SHP77 treated with DMSO at 0.1 percent for 48 hours (cell line): Measurements from ENCODE around the gene TNPO2.
"Not testable (repeated sequence)": the region's sequence is repeated elsewhere in the genome, so short reads cannot be mapped to it uniquely, and the experiment has no call there.

ENCODE experiments used
- DNase-seq: peaks from one replicate; lab custom pipeline; 2025; lab: John Stamatoyannopoulos, UW

The TNPO2 gene

DNA sequence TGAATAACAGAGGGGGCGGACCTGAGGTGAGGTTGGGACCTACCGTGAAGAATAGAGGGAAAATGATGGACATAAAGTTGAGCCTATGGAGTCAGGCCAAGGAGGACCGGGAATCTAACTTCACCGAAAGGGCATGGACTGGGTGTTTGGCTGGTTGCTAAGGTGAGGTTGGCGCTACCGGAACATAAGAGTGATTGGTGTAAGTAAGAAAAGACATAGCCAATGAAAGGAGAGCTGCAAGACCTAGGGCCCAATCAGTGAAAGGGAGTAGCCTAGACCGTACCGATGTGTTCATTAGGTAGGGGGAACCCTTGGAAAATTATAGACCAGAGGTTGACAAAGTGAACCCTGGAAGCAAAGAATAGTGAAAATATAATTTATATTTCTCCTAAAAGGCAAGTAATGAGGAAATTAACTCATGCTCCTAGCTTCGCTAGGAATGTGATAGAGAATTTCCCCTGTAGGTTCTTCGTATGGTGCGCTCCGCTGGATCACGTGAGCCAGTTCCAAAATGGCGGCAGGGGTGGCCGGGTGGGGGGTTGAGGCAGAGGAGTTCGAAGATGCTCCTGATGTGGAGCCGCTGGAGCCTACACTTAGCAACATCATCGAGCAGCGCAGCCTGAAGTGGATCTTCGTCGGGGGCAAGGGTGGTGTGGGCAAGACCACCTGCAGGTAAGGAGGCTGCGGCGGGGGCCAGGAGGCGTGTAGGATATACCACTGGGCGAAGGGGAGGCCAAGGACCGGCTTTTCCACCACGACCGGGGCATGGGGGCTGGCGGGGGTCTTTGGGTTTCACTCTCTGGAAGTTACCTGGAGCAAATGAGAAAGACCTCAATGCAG, 13.5 kb upstream of the TNPO2 start, which contains the start of gene GET3:
TSS of gene GET3 (plus strand) at position 503 of the 840 bp plus-strand sequence. CDS start at position 512, 9 bp downstream.
- DNase-seq: peak; percentile 100

GRCh38 chr19:12733369-12734214, 9.9 kb upstream of the TNPO2 start:
- no peak for DNase-seq

- no peak for DNase-seq
Observed at GRCh38 chr19:12731337-12731736, 7.6 kb upstream of the TNPO2 start.

- DNase-seq: no peak
Observed at GRCh38 chr19:12730064-12730463, 6.3 kb upstream of the TNPO2 start.

DNA sequence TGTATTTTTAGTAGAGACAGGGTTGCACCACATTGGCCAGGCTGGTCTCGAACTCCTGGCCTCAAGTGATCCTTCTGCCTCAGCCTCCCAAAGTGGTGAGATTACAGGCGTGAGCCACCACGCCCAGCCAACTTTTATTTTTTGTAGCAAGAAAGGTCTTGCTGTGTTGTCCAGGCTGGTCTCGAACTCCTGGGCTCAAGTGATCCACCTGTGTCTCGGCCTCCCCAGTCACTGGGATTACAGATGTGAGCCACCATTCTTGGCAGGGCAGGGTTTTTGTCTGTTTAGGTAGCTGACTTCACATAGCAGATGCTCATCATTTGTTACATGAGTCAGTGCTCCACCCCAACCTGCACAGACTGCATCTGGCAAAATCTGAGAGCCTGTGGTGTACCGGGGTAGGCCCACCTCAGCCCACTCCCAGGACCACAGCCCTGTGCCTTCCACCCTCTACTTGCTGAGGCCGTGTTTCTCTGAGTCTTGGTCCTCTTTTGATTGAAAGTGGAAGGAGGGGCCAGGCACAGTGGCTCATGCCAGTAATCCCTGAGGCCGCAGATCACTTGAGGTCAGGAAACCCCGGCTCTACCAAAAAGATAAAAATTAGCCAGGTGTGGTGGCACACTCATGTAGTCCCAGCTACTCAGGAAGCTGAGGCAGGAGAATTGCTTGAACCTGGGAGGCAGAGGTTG, 4.2 kb upstream of the TNPO2 start:
- DNase-seq: no peak

DNA sequence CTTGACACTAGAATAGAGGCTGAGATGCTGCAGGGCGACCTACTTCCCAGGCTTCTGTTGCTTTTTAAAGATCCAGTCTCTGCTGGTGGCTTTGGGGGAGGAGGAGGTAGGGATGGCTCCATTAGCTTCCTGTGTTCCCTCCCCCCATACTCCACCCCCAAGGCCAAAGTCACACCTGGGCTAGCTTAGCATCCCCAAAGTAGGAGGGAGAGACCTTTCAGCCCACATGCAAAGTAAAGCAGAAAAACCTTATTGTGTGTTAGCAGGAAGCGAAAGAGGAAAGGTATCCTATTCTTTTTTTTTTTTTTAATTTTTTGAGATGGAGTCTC, 3.2 kb upstream of the TNPO2 start:
- no peak for DNase-seq

- not testable (repeated sequence) for DNase-seq
Observed at GRCh38 chr19:12725612-12726011, 1.9 kb upstream of the TNPO2 start.

DNA sequence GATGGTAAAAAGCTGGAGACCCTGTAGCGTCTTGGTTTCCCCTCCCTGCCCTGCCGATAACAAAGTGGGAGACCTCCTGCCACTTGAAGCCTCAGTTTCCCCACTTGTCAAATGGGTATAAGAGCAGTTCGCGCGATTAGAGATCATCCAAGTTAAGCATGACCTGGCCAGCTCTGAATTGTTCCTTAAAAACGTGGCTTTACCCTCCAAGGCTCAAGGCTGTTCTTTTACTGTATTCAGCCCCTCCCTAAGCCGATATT, 421 bp downstream of the TNPO2 start:
- DNase-seq: no peak

DNA sequence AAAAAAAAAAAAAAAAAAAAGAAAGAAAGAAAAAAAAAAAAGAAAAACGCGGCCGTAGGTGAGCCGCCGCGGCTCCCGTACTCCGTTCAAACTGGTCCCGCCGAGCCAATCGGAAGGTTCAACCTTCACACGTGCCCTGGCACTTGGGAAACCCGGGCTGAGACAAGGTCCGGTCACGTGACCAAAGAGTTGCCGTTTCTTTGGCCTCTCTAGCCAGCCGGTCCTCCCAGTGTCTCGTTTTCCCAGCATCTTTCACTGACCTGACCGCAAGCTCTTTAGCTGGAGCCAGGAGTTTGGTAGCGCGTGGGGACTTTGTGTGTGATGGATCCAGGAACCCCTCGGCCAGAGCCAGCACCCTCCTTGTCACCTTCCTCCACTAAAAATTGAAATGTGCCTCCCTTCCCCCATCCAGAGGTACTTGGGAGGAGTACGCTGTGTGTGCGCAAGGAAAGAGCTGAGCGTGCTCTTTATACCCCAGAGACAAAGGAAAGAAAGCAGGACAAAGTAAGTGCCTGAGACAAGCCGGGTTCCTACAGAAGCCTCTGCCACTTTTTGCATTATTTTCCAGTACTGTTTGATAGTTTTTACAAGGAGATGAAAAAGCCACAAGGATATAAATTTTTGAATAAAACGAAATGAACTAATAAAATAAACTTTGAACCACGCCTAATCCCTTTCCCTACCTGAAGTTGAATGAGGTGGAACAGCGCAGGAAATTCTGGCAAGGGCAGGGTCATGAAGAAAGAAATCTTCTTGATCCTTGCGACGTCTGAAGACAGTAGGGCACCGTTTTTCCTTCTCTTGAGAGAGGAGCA, 959 bp downstream of the TNPO2 start:
- DNase-seq: peak; percentile 93

DNA sequence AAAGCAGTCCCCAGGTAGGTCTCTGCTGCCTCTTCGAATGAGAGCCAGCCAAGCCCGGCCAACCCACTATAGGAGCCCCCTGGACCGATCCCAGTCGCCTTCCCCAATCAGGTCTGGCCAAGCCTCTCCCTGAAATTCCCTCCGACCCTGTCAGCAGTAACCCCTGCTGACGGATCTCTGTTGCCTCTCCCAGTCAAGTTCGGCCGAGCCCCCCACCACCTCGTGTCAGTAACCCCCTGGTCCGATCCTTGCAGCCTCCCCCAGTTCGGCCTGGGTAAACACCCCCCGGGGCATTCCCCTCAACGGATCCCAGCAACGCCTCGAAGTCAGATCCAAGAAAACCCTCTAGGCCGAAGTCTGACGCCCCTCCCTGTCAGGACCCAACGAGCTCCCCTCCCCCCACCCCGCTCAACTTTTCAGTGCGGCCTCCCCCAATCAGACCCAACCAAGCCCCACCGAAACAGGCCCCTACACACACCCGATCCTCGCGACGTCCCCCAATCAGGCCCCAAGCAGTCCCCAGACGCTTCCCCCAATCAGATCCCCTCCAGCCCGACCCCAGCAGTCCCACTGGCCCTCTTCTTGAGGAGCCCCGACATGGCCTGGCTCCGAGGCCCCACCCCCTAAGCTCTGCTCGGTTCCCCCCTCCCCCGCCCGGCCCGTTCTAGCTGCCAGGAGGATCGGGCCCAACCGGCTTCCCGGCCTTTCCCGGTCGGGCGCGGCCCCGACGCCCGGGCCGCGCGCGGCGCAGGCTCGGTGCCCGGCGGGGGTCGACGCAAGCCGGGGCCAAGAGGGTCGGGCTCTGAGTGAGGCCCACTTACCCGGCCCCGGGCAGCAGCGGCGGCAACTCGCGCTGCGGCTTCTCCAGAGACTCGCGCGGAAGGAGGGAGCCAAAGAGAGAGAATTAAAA, 1.8 kb downstream of the TNPO2 start:
- no peak for DNase-seq

- DNase-seq: no peak
Observed at GRCh38 chr19:12720851-12721655, 2.7 kb downstream of the TNPO2 start.

GRCh38 chr19:12720296-12720695, 3.4 kb downstream of the TNPO2 start:
- no peak for DNase-seq

DNA sequence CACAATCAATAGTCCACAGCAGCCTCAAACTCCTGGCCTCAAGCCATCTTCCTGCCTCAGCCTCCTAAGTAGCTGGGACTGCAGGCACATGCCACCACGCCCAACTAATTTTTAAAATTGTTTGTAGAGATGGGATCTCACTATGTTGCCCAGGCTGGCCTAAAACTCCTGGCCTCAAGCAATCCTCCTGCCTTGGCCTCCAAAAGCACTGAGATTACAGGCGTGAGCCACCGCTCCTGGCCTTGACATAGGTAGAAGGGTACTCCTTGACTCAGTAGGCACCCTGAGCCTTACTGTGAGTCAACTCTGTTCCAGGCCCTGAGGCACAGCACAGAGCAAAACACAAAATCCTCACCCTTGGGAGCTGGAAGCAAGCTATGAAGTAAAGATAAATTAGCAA, 7.8 kb downstream of the TNPO2 start:
- no peak for DNase-seq

- no peak for DNase-seq
Observed at GRCh38 chr19:12715102-12715501, 8.6 kb downstream of the TNPO2 start.

DNA sequence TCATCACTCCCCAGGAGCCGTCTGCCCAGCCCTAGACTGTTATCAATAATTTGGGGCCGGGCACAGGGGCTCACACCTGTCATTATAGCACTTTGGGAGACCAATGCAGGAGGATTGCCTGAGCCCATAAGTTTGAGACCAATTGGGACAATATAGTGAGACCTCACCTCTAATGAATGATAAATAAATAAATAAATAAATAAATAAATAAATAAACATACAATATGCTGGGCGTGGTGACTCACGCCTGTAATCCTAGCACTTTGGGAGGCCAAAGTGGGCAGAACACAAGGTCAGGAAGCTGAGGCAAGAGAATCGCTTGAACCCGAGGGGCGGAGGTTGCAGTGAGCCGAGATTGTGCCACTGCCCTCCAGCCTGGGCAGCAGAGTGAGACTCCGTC, 10.4 kb downstream of the TNPO2 start:
- not testable (repeated sequence) for DNase-seq

DNA sequence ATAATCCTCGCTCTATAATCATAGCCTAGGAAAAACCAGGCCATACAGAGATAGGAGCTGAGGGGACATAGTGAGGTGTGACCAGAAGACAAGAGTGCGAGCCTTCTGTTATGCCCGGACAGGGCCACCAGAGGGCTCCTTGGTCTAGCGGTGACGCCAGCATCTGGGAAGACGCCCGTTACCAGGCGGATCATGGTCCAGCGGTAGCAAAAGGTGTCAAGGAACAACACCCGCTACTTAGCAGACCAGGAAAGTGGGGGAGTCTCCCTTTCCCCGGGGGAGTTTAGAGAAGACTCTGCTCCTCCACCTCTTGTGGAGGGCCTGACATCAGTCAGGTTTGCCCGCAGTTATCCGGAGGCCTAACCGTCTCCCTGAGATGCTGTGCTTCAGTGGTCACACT, 11.7 kb downstream of the TNPO2 start:
- DNase-seq: not testable (repeated sequence)

DNA sequence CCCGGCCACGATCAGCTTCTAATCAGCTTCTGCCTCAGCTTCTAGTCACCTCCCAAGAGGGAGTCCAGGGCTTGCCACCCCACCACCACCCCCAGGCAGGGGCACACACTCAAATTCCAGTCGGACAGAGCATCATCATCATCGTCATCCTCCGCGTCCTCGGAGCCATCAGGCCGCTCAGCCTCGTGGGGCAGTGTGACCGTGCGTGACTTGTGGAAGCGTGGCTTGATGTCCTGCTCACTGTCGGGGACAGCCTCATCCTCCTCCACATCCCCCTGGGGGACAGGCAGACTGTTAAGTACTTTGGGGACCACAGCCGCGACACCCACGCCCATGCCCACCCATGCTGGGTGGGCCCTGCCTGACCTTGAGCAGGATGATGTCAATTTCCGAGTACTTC, 12.5 kb downstream of the TNPO2 start:
- DNase-seq: no peak

- DNase-seq: no peak
Observed at GRCh38 chr19:12708641-12709040, 15.1 kb downstream of the TNPO2 start.

DNA sequence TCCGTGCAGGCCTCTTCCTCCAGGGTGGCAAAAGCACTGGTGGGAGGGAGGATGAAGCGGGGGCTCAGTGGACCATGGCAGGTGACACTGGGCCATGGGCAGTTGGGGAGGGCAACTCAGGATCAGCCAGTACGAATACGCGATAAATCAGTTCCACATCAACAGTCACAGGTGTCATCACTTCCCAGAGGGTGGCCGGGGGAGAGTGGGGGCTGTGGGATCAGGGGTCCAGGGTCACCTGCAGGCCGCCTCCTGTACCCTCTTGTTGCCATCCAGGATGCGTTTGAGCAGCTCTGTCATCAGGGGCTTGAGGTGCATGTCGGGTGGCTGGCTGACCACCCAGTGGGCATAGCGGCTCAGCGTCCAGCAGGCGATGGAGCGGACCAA, 17.4 kb downstream of the TNPO2 start:
- no peak for DNase-seq

DNA sequence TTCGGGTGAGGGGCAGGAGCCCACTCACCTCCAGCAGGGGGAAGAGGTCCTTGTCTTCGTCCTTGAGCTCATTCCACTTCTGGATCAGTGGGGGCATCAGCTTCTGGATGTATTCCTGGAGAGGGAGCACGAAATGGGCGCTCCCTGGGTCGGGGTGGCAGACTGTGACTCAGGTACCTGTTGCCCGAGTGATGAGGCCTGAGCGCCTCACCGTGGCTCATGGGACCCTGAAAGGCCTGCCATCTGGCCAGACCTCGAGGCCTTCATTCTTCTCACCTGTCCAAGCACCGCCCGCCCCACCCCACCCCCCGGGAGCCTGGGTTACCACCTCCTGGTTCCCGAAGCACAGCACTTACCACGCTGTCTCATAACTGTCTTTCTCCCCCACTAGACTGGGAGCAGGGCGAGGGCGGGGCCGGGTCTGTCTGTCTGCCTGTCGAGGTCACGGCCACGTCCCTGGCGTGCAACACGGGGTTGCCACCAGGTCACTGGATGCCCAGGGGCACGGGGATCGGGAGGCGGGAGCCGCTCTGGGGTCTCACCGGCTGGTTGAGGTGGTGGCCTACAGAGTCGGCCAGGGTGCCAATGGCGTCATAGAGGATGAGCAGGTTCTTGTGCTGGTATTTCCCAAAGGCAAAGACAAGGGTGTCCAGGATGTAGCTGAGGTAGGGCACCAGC, 17.9 kb downstream of the TNPO2 start:
- DNase-seq: no peak
